HFF-Myc (cell line): ENCODE results near the gene NDUFS3.

ENCODE experiments used
- DNase-seq: peaks from one replicate; pipeline ENCODE4 v3.0.0-alpha.2; 2011; ENCODE audit warnings: low read depth; ENCODE audit errors: extremely low read depth
- H3K4me3 ChIP-seq: replicated peaks from 2 replicates; pipeline ENCODE4 v1.5.1; 2011; ENCODE audit warnings: low read depth, mild to moderate bottlenecking, control low read depth, low read length
- CTCF ChIP-seq: IDR thresholded peaks from 2 replicates; pipeline ENCODE4 v1.5.1; 2012; ENCODE audit warnings: mild to moderate bottlenecking, low read depth, low read length, control low read depth; ENCODE audit errors: missing control alignments

Gene NDUFS3

GRCh38 chr11:47571895-47572294 lies 7.0 kb upstream of the NDUFS3 start:
- DNase-seq = no peak
- H3K4me3 ChIP-seq = no peak overlapping the region
- no peak for TF ChIP-seq CTCF

- no peak overlapping the region for H3K4me3 ChIP-seq
- DNase-seq = no peak
- TF ChIP-seq CTCF = no peak
These were observed 6.1 kb upstream of the NDUFS3 start for GRCh38 chr11:47572715-47573255.

GRCh38 chr11:47573321-47573720 lies 5.6 kb upstream of the NDUFS3 start:
- no peak for DNase-seq
- H3K4me3 ChIP-seq = no peak overlapping the region
- TF ChIP-seq CTCF = no peak

GRCh38 chr11:47577460-47578041 lies 1.3 kb upstream of the NDUFS3 start:
- H3K4me3 ChIP-seq = peak overlapping the region; percentile 94
- no peak for TF ChIP-seq CTCF
- DNase-seq = no peak

- no peak overlapping the region for H3K4me3 ChIP-seq
- DNase-seq = no peak
- no peak for TF ChIP-seq CTCF
These were observed 5.0 kb downstream of the NDUFS3 start for GRCh38 chr11:47583844-47584243.

GRCh38 chr11:47586098-47586855 lies 7.4 kb downstream of the NDUFS3 start, which contains the start of gene FAM180B:
TSS of gene FAM180B (plus strand) at chr11:47586678. CDS start at chr11:47586769, 91 bp downstream.
- H3K4me3 ChIP-seq = no peak within 1 kb of the TSS
- no peak for DNase-seq
- TF ChIP-seq CTCF = no peak
